DOHH2 (cell line): ENCODE data around the gene WNT2B.

Experiments
- CTCF ChIP-seq: fragments of 200-600 bp; sonication (generic); IDR thresholded peaks from one replicate; pipeline ENCODE4 v1.5.1; 2014; ENCODE audit warnings: antibody characterized with exemption, mild to moderate bottlenecking, low read depth, low read length; ENCODE audit not compliant: poor library complexity, severe bottlenecking
- EZH2phosphoT487 ChIP-seq: fragments of 200-600 bp; sonication (generic); IDR thresholded peaks from 2 replicates; pipeline ENCODE4 v1.6.1; 2017; ENCODE audit warnings: borderline replicate concordance, mild to moderate bottlenecking, antibody characterized with exemption, low read length, moderate library complexity, mixed read lengths

- TF ChIP-seq CTCF (no peak), EZH2phosphoT487 (no peak)
Observed at GRCh38 chr1:112541299-112541698, 32.5 kb downstream of the WNT2B start.
